ENCODE measurements around the gene CABP7.

- TF ChIP-seq CTCF (IDR thresholded peaks at IDR 0.05) (no peak), POLR2A (IDR thresholded peaks at IDR 0.05) (no peak)
Observed at GRCh38 chr22:29710193-29710592, 9.6 kb upstream of the CABP7 start.

All from suprapubic skin (tissue), 3 donors.